ENCODE measurements around the gene P2RX3. TPM values are rescaled to one million over a fixed set of nuclear protein-coding genes. Genes with fewer than 3 reads are reported as not detected.
A peak's percentile ranks its signal among the peaks of the same experiment; 100 is the strongest.
"Not testable (repeated sequence)": the region's sequence is repeated elsewhere in the genome, so short reads cannot be mapped to it uniquely, and the experiment has no call there.

The P2RX3 gene
- total RNA-seq, 1 experiment from 2014 or later = not detected

DNA sequence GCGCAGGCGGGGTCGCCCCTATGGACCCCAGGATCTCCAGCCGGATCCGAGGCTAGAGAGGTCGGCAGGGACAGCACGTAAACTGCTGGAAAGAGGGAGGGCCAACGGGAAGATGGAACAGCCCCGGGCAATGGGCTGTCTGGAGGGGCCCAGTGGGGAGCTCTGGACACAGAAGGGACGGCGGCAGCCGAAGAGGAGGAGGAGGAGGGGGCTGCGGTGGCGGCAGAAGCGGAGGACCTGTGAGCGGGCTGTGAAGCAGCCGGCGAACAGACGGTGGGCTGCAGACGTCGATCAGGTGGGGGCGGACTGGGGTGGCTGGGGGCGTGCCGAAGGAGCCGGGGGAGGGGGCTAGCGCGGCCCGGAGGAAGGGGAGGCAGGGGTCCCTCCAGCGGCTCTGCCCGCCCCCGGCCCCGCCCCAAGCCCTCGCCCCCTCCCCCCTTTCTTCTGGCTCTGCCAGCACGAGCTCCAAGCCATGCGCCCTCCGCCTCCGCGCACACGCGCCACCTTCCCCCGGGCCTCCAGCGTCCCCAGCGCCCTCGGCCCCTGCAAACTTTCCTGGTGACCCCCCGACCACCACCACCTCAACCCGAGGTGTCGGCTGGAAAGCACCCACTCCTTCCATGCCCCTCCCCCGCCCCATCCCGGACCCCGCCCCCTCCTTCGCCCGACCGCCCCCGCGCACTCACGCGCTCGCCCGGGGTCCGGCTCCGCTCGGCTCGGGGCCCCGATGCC, 13.8 kb upstream of the P2RX3 start:
- DNase-seq (ENCODE audit: extremely low read depth, low read depth) = no peak

DNA sequence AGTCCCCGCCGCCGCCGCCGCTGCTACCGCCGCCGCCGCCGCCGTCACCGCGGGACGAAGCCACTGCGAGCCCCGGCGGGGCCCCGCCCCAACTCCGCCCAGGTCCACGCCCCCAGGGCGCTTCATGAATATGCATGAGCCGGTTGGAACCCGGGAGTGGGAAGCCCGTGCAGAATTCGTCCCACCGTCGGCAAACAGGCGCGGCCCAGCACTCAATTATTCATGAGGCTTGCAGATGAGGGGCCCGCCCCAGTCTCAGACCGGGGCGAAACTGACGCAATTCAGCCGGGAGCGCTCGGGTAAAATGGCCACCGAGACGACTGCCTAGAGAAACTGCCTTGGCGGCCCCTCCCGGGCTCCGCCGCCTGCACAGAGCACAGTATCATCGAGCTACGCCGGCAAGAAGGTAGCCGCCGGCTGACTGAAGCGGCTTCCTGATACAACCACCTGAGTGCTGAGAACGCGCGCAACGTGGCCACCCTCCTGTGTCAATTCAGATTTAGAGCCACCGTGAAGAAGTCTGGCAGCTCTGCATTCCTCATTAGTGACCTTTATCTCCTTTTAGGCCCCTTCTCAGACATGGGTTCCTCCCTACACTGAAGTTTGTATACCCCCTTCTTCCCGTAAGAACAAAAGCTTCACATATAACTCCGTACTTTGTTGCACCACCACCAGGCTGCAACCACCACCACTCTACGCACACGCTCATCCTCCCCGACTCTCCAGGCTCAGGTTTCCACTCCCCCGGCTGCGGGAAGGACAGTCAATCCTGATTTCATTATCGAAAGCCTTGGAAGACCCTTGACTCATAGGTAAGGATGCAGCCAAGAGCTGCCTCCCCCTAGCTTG, 13.0 kb upstream of the P2RX3 start, which contains the start of gene TNKS1BP1:
TNKS1BP1 (minus strand) TSS at position 67 of the 849 bp plus-strand sequence. CDS start 3,067 bp downstream, outside the sequence.
- DNase-seq (ENCODE audit: extremely low read depth, low read depth) = peak; percentile 93

DNA sequence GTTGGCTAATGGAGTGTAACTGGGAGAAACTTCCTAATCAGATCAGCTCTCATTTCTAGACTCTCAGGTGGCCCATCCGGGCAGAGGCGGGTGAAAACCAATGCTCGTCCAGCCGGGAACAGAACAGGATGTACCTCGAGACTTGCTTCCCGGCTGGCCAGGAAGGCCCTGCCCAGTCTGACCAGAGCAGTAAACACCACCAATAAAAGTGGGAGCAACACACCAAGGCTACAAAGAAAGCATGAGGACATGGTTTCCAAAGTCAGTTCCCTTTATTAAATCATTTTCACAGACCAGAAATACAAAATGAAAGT, 12.5 kb upstream of the P2RX3 start:
- no peak for DNase-seq (ENCODE audit: extremely low read depth, low read depth)

DNA sequence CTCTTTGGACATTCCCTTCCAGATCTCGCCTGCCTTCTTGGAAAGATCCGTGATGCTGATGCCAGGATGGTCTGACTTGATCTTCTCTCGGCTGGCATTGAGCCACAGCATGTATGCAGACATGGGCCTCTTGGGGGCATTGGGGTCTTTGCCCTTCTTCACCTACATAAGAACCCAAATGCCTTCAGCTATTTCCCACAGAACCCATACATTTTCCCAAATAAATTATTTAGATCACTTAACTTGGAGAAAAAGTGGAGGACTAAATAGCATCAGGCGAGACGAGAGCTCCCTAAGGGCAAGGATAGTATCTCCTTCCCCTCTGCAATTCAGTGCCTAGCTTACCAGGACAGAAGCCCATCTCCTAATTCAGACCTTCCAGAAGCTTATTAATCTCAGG, 10.4 kb upstream of the P2RX3 start:
- DNase-seq (ENCODE audit: extremely low read depth, low read depth) = no peak

DNA sequence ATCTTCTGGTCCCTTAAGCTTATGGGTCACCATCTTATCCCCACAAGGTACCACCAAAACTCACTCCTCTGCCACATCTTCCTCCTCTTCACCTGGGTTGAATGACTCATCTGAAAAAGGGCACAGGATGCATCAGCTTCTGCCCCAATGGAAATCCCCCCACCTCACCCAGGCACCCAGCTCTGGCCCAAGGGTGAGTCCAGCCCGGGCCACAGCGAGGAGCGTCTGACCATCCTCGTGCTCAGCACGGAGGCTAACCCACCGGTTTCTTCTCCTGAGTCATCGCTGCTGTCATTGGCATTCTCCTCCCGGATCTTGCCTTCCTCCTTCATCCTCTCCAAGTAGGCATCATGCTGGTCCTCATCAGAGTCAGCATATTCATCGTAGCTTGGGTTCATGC, 8.1 kb upstream of the P2RX3 start:
- DNase-seq (ENCODE audit: extremely low read depth, low read depth) = no peak

DNA sequence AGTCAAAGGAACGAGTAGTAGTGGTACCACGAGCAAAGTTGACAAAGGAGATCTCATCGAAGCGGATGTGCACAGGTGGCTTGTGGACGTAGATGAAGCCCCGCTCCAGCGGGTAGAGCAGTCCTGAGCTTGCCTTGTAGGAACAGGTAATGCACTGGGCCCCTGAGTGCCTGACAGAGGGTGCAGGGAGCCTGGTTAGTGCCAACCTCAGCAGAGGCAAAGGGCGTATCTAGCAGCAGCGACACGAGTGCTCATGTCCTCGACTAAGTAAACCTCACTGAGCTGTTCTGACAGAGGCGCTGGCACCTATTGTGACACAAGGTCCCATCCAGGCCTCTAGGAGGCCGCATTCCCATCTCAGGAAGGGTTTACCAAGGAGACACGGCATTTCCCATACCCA, 6.4 kb upstream of the P2RX3 start:
- no peak for DNase-seq (ENCODE audit: extremely low read depth, low read depth)

DNA sequence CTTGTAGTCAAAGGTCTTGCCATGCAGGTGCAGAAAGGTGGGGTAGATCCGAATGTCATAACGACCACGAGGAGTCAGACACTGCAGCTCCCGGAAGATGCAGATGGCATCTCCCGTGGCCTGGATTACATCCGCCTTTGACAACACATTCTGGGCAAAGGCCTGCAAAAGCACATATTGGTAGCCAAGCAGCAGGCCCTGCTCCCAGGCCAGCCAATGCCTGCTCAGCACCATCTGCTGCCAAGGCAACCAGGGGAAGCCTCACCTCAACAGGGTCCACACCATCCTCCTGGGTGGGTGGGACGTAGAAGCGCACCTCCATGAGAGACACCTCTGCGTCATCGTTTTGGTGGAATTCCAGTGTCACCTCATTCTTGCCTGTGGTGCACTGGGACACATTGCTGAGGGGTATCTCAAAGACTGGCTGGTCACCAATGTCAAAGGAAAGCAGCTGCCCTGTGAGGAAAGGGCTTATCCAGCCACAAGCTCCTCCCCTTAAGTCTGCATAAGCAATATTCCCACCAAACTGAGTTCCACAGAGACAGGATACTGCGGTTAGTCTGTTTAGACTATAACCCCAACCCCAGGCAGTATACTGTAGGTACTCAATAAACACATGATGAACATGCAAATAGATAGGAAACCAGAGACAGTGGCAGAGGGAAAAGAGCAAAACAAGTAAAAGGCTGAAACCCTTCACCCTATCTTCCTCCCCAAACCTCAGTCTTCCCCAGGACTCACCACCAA, 5.3 kb upstream of the P2RX3 start:
- no peak for DNase-seq (ENCODE audit: extremely low read depth, low read depth)

DNA sequence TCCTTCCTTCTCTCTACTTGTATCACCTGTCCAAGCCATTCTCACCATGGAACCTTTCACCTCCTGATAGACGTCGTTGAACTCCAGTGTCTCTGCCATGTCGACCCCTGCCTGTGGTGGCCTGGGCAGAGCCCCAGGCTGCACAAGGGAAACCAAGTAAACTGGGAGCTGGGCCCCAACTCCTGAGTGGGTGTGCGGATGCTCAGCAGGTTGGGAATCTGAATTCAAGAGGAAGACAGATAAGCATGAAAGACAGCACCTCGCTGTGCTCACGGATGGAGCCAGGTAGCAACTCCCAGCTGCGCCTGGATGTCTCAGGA, 3.2 kb upstream of the P2RX3 start:
- DNase-seq (ENCODE audit: extremely low read depth, low read depth) = no peak

DNA sequence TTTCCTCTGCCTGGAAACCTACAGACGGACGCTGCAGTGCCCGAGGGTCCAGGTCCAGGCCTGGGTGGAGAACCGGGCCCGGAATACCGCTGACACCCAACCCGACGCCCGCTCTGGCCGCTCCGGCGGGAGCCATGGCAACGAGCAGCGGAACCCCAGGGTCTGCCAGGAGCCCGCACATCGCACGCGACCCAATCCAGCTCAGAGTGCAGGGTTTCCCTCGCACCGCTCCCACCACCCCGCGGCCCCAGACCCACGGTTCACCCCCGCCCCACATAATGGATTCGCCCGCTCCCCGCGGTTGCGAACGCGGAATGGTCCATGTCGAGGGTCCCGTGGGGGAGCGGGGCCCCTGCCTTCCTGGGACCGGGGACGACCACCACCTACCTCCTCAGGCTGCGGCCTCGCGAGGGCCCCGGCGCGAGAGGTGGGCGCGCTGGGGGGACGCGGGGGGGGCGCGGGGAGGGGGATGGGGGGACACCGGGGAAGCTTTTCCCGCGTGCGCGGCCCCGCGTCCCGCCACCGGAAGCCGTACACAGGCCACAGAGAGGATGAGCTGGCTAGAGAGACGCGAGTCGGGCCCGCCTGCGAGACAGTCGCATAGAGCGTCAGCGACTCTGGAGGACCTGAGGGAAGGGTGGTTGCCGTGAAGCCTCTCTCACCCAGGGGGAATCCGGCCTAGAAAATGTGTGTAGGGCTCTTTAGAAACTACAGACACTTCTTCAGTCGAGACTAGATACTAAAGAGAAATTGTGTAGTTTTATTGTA, 2.6 kb upstream of the P2RX3 start, which contains the start of gene SSRP1:
SSRP1 (minus strand) TSS at position 550 of the 768 bp plus-strand sequence. CDS start 771 bp downstream, outside the sequence.
- DNase-seq (ENCODE audit: extremely low read depth, low read depth) = peak; percentile 78

DNA sequence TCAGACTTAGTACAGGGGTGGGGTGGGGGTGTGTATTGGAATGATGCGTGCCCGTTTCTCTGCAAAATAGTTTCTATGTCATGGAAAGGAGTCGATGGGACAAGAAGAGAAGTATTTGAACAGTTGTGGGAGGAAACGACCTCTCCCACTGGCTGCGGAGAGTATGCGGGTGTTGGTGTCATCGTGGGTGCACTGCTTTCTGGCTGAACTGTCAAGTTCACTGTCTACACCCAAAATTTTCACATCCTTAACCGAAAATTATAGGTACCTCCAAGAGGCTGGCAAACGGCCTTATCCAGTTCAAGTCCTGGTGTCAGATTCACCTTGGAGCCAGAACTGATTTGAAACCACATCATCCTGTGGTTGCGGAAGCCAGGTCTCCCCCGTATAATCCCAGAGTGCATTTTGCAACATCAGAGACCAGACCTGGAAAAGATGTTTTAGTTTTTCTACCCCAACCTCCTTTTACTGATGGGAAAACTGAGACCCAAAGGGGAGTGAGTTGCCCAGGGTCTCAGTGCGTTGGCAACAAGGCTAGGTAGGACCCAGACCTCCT, 2.0 kb upstream of the P2RX3 start:
- no peak for DNase-seq (ENCODE audit: extremely low read depth, low read depth)

DNA sequence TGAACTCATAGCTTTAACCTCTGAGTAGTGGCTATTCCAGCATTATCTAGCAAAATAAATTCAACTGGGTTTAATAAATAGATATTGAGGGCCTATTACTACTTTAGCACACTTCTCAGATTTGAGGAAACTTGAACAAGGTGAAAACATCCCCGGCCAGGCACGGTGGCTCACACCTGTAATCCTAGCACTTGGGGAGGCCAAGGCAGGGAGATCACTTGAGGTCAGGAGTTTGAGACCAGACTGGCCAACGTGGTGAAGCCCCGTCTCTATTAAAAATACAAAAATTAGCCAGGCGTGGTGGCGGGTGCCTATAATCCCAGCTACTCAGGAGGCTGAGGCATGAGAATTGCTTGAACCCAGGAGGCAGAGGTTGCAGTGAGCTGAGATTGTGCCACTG, 1.3 kb upstream of the P2RX3 start:
- DNase-seq (ENCODE audit: extremely low read depth, low read depth) = not testable (repeated sequence)

DNA sequence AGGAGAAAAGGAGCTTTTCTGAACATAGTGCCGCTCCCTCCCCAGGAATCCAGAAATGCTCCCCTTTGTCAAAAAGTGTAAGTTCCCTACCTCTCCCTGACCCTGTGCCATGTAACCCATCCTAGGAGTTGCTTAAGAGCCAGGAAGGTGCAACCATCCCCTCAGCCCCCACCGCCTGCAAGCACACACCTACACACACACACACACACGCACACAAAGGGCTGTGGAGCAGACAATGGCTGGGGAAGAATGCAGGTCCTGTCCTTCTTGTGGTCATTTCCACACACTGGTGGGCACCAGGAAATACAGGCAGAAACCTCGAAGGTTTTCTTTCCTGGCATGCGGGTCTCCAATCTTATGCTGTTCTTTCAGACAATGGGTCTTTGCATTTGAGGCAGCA, 1.2 kb downstream of the P2RX3 start:
- DNase-seq (ENCODE audit: extremely low read depth, low read depth) = no peak

DNA sequence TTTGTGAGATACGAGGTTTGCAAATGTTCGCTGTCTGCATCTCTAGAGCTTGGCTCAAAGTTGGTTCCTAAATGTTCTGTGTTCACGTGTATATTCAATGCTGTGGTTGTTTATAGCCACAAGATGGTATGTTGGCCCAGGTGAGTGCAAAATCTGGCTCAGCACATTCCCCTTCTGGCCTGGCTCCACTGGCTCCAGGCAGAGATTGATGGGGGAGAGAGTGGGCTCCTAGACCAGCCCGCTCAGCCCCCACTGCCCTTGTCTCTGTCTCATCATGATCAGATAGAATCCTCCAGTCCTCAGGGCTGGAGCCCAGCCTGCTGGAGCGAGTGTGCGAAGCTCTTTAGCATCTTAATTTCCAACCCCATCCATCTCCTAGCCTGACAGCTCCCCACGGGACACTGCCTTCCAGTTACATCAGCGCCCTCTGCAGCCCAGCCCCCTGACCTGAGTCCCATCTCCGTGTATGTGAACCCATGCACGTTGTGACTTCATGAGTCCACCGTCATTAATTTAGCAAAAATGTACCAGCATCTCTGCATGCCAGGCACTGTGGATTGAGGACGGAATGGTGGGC, 2.0 kb downstream of the P2RX3 start:
- no peak for DNase-seq (ENCODE audit: extremely low read depth, low read depth)

DNA sequence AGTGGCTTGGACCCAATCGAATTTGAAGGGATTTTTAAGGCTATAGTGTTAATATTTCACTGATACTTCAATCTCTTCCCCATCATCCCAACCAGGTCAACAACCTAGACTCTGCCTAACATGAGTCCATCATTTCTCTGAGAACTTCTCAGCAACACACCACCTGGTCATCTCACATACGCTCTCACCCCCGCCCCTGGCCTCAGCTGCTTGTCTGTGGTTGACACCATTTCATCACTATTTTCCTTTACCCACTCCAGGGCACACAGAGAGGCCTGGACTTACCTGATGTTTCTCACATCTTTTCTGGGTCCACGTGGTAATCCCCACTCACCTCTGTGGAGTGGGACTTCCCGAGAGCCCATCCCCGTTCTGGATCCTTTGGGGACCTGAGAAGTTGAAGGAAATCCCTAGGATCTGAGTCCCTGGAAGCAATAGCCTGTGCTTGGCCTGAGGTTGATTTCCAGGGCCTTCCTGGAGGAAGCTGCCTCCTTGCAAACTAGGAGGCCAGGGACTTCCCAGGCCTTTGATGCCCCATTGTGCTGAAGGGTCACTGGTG, 3.2 kb downstream of the P2RX3 start:
- no peak for DNase-seq (ENCODE audit: extremely low read depth, low read depth)

DNA sequence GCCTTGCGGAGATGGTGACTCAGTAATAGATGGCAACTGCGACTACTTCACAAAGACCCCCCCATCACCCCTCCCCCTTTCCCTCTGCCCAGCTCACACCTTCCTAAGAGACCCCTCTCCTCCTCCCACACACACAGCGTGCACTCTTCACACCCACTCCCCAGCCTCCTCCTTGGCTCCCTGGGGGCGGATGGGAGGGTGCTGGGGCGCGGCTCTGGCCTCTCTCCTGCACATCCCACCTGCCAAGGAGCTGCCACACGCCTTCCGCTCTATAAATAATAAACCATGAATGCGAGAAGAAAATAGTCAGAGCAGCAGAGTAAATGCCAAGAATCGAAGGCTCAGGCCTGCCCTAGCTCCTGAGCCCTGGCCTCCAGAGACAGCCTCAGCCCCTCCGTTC, 4.5 kb downstream of the P2RX3 start:
- no peak for DNase-seq (ENCODE audit: extremely low read depth, low read depth)

DNA sequence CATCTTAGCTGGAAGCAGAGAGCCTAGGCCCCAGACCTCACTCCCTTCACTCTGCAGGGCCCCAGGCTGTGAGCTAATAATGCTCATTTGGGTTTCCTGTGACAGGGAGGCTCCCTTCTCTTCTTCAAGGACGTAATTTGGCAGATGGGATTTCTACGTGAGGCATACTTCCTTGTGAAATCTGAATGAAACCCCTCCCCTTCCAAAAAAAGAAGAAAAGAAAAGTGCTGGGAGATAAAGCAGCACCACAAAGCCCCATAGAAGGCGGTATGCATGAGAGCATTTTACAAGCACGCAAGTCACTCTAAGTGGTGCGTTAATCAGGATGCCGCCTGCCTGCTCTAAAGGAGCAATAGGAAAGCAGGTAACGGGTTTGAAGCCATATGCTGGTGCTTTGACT, 5.7 kb downstream of the P2RX3 start:
- no peak for DNase-seq (ENCODE audit: extremely low read depth, low read depth)

DNA sequence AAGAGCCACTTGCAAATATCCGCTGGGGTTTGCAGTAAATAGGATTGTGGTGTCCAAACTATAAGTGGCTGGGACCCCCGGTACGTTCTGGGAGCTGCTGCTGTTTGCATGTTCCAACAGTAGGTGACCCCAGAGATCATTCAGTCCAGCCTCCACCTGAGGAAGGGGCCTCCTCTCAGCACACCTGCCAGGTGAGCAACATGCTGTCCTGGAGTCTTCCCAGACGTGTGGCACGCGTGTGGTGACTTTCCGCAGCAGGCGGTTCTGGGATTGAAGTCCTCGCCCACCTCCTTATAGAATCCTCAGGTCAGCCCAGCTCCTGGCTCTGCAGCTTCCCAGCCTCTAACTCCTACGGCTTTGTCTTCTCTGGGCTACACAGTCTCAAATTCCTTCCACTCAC, 6.7 kb downstream of the P2RX3 start:
- no peak for DNase-seq (ENCODE audit: extremely low read depth, low read depth)

DNA sequence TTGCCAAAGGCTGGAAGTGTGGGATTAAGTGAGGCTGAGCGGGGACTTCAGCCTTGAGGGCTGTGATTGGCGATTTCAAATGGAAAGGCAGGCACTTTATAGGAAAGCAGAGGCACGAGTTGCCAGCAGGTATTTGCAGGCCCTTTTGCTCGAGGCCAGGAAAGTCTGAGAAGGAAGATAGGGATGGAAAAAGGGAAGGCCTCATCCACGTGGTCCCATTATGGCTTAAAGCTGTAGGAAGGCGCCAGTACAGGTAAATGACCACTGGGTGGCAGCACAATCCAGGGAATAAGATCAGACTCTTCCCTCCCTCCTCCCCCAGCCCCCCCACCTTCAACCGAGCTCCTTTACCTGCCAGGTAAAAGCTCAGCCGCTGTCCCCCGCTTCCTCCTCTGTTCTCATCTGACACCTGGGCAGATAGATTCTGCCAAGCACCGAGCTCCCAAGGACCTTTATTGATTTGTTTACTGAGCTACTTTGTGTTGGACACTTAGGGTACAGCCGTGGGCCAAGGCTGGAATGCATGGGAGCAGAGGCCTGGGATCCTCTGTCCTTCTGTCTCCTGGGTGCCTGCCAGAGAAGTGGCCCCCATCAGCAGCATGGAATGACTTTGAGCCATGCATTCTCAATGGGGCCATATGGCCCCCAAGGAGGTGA, 7.5 kb downstream of the P2RX3 start:
- peak; percentile 70 for DNase-seq (ENCODE audit: extremely low read depth, low read depth)

DNA sequence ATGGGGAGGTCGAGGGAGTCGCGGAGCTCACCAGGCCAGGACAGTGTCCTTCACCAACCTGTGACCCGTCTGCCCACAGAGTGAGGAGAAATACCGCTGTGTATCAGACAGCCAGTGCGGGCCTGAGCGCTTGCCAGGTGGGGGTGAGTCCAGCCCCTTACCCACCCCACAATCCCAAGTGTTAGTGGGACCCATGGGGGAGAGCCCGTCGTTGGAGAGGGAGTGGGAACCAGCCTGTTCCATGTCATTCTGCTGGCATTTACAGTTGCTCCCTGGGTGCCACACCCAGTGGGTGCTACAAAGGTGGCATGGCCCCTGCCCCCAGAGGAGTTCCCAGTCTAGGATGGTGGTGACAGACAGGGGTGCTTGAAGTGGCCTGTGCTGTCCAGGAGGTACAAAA, 9.2 kb downstream of the P2RX3 start:
- no peak for DNase-seq (ENCODE audit: extremely low read depth, low read depth)

All from NCI-H460 (cell line).